Activated T-cell treated with anti-CD3 and anti-CD28 coated beads for 1 hour (primary cell): ENCODE data around the gene GMDS.
"Not testable (repeated sequence)": the region's sequence is repeated elsewhere in the genome, so short reads cannot be mapped to it uniquely, and the experiment has no call there.

Experiments
- DNase-seq: peaks from one replicate; pipeline ENCODE4 v3.0.0-alpha.2; 2020; ENCODE audit warnings: low read depth

The GMDS gene

DNA sequence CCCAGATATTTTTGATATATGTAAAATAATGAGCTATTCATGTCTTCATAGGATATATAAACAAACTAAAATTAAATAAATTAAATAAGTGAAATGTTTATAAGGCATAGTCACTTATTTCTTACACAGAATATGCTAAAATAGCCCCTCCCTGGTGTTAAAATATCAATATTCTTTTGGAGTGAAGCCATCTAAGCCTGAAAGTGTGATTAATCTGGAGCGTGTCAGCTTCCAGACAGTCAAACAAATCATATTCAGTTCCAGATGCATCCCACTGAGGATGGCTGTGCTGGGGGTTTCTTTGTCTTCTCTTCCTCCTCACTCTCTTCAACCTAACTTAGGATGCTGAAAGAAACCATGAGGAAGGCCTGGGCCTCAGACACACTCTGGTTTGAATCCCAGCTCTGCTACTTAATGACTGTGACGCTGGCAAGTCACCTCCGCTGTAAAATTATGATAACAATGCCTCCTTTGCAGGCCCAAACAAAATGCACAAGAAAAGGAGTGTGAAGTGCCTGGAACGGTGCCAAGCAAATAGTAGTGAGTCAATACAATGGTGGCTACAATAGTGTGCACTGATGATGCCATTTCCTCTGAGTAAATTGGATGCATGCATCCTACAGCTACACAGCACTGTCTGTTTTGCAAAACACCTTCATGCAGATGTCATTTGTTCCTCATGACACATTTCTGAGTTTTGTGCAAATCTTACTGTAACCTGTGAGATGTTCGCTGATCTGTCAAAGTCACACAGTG, 474.3 kb downstream of the GMDS start:
- no peak for DNase-seq

DNA sequence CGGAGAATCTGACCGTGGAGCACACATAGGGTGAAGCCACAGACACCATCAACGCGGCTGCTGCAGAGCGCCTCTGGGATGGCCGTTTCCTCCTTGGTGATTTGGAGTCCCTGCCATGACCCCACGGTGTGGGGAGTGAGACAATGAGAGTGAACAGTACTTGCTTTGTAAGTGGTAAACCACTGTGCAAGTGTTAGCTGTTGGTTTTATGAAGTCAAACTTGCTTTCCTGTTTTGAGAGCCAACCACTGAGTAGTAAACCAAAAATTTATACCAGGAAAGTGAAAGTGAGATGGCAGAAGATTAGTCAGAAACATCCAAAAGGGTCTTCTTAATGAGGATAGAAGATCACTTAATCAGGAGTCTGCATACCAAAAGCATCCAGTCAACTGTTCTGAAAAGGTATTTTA, 475.0 kb downstream of the GMDS start:
- DNase-seq, result peak; percentile 8

DNA sequence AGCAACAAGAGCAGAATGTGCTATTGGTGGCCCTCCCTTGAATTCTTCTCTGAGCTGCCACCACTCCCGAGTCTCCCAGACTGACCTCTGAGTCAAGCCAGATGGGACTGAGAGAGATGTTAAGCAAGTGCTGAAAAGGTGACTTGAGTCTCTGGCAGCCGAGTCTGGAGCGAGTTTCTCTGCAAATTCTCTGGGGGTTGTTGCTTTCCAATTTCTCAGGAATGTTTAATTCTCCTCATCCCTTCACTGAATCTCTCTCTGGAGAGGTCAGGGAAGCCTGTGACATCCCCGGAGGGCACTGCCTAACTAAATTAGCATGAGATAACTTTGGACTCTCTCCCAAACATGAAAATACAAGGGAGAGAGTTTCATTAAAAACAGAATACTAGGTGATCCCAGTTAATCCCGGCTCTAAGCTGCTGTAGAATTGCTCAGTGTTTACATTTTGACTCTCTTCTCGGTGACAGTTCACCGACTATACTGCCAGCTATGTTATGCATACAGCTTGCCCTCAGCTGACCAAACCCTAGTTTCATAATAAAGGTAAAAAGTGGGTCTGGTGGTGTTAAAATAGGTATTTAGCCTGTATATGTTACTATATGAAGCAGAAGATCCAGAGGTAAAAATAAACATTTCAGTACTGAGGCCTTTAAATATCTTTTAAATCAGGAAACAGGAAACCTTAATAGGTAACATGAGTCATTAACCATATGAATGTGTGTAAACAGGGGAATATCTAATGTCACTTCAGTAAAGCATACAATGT, 477.7 kb downstream of the GMDS start:
- no peak for DNase-seq

DNA sequence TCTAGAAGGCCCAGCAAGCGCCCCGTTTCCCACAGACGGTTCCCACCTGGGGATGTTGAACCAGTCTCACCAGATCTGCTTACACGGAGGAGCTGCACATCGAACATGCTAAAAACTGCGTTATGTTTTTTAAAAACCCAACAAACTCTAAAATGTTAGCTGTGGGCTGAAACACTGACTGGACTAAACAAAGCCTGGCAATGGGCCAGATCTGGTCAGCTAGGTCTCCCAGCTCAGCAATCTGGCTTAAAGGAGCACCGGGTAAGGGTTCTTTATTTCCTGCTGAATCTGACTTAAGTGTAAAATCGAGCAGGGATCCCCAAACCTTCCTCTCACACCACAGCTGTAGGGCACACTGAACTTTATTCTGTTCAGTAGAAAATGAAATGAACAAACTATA, 478.8 kb downstream of the GMDS start:
- DNase-seq, result no peak

DNA sequence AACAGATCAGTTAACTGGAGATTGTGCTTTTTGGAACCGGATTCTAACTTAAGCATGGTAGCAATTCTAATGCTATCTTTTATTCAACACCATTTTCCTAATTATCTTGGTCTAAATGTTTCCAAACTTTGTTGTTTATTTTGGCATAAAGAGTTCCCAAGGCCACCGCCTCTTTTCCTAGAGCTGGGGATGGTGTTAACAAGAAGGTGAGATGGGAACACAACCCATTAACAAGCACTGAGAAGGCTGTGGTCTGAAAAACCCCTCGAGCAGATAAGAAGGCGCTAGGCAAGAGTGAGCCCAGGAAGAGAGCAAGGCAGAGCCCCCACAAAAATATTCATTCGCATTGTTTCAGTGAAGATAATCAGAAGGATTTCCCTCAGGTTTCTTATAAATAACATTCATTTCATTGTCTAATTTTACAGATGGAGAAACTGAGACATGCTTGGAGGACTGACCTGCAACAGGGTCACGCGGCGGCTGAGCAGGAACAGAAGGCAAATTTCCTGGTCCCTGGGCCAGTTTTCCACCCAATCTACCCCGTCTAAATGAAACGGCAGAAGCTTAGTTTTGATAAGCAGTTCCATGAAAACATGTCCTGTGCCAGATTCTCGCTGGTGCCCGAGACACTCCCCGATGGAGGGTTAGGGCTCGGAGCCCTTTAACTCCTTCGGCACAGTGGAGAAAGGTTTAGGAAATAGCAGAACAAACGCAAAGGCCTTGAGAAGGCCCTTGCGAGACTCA, 480.1 kb downstream of the GMDS start:
- DNase-seq, result no peak

DNA sequence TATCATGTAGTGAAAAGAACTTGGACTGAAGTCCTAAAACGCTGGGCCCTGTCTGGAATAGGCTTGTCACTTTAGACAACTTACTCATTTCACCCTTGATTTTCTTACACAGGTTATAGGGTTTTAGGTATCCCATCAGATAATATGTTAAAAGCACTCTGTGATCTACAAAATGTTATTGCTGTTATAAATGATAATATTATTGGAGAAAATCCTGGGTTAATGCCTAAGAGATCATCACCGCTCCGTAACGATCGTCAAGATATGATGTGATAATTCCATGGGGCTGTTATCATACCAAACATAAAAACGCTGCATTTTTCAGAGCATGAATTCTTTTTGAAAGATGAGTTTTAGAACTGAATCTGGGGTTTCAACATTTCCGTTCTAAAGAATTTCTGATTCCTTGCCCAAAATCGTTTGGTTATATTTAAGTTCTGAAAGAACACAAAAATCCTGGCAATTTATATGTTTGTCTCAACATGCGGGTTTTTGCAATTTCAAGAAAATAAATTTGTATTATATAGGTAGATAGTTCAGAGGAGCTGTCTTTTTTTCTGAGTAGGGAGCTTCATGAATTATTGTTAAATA, 480.9 kb downstream of the GMDS start:
- DNase-seq, result no peak

DNA sequence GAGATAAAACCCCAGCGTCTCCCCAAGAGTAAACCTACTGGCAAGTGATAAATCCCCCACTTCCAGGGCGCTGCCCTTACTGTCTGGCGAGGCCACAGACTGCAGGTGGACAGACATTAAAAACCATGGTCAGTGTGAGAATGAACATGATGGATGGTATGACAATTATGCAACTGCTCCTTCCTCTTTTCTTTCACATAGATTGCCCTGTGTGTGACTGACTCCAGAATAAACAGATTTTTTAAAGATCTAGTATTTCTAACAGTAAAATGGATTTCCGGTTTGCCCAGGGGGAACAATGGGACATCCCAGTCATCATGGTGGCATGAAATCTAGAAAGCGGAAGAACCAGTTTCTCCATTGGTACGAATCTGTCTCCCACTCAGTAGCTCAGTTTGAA, 482.0 kb downstream of the GMDS start:
- DNase-seq, result no peak

DNA sequence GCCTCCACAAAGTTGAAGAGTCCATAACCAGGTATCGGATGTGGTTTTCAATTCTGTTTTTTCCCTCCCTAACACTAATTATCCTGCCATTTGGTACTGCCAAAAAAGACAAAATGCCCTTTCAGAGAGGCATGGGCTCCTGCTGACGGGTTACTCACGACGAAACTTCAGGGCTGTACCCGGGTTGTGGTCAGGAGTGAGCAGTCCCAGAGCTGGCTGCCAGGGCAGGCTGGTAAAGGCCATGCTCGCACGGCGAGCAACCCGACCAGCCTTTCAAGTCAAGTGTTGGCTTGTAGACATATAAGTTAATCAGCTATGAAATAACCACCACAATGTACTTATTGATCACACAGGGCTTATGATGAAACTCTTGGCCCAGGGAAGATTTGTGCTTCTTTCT, 483.2 kb downstream of the GMDS start:
- DNase-seq, result no peak

DNA sequence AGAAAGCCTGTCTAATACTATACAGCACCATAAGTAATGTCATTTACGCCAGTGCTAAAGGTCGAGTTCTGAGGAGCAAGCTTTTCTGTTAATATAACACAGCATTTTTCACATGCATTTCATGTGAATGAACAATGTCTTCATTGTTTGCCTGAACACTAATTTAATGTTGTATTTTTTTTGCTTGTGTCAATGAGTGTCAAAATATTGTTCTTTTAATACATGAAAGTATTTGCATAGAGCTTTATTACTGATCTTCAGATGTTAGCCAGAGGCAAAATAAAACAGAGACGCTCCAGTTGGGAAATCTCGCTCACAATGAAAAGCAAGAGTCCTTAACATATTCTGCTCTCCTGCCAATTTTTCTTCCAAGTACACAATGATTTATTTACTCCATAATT, 483.9 kb downstream of the GMDS start:
- no peak for DNase-seq

DNA sequence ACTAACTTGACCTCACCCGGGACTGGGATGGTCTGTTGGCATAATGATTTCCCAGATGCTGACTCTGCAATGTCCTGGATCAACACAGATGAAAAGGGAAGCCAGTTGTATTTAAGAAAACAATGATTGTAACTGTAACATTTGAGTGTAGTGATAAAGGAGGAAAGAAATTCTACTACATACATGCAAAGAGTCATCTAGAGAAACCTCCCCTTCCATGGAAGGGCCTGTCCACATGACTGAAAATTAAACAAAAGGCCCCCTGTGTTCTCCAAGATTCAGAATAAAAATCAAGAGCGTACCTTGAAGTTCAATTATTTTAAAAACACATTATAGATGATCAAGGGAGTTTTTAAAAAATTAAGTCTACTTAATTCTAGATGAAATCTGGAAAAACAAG, 484.5 kb downstream of the GMDS start:
- no peak for DNase-seq

DNA sequence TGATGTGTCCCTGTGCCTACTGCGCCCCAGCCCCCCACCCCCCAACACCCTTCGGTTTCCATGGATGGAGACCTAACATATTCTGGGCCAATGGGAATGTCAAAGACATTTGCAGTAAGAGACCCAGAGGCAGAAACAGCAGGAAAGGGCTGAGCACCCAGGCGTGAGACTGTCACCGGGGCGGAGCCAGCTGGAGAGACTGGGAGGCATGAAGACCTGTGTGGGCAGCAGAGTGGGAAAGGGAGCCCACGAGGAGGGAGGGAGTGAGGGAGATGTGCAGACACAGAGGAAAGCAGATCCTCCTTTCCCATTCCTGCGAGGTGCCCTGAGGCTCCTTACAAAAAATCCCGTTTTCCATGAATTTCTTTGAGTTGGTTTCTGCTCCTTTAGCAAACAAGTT, 485.5 kb downstream of the GMDS start:
- DNase-seq, result no peak

DNA sequence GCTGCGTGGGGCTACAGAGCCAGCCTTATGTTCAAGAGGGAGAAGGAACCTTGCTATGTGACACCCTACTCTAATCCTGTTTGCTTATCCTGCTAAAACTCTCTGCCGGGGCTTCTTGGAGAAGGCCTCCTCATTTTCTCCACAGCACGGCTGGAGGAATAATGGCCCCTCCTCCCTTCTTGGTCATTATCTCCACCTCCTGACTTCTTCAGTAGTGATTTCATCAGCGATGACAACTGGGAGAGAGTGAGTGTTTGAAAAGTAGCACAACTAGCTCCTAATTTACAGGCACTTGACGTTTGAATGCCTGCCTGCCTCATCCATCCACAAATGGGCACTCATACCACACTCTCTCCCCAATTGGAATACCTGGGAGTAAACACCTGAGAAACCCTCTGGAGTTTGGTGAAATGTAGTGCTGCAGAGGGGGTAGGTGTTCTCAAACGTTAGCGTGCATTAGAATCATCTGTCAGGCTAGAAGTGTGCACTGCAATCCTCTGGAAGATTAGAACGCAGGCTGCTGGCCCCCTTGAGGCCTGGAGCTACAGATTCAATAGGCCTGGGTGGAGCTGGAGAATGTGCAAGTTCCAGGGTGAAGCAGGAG, 487.2 kb downstream of the GMDS start:
- DNase-seq, result no peak

DNA sequence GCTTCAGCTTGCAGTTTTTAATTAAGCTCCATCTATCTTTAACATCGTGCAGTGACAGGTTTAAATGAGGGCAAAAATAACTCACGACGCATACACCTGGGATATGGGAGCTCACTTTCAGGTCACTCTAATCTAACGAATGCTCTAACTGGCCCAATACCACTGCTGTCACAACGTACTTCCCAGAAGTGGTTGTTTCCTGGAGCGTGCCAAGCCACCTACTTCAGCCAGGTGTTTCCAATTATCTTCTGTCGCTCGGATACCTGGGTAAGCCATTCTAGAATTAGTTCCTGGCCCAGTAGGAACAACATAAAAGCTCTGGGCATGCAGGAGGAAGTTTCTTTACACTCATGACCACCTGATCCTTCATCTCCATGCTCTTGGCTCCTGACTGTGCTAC, 488.3 kb downstream of the GMDS start:
- DNase-seq, result no peak

DNA sequence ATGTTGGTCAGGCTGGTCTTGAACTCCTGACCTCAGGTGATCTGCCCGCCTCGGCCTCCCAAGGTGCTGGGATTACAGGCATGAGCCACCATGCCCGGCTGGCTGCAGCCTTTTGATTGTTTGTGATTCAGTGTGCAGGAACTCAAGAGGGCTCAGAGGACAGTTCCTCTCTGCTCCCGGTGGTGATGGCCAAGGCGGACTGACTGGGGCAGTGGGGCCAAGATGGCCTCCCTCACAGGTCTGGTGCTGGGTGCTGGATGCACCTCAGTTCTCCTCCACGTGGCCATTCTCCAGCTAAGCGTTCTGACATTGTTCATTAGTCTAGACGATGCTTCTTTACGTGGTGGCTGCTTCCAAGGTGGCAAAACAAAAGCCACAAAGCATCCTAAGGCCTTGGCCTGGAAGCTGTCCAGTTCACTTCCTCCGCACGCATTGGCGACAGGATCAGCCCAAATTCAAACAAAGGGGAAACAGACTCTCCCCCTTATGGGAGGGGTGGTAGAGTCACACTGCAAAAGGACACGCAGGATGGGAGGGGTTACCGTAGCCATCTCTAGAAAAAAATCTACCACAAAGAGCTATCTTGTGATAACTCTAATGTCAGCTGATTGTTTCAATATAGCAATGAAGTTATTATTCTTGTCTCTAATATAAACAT, 488.8 kb downstream of the GMDS start:
- DNase-seq, result no peak

DNA sequence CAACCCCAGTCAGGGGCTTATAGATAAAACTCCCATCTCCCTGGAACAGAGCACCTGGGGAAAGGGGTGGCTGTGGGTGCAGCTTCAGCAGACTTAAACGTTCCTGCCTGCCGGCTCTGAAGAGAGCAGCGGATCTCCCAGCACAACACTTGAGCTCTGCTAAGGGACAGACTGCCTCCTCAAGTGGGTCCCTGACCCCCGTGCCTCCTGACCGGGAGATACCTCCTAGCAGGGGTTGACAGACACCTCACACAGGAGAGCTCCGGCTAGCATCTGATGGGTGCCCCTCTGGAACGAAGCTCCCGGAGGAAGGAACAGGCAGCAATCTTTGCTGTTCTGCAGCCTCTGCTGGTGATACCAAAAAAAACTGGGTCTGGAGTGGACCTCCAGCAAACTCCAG, 494.3 kb downstream of the GMDS start:
- not testable (repeated sequence) for DNase-seq

DNA sequence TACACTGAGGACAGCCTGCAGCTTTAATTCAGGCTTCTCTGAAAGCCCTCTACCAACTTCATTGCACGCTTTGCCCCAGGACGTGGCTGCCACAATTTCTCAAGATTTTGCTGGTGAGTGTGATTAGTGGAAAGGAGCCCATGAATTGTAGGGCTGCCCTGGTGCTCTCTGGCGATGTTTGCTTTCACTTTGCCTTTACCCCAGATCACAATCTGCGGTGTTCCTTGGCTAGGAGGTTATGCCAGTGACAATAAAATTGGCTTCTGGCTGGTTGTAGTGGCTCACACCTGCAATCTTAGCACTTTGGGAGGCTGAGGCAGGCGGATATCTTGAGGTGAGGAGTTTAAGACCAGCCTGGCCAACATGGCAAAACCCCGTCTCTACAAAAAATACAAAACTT, 496.4 kb downstream of the GMDS start:
- DNase-seq, result no peak

DNA sequence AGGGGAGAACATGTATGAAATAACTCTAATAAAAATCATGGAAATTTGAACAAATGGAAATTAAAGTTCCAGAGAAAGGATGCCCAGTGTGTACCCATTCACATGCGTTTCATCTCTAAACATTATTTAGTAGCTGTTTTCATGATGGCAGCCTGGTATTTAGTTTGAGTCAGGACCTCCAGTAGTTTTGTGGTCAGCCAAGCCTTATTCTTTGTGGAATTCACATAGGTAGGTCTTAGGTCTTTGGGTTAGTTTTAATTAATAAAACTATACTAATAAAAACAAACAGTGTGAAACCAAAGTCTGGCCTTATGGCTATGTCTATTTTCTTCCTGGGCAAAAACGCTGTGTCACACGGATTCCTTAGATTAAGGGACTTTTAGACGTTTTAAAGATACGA, 497.9 kb downstream of the GMDS start:
- DNase-seq, result no peak

DNA sequence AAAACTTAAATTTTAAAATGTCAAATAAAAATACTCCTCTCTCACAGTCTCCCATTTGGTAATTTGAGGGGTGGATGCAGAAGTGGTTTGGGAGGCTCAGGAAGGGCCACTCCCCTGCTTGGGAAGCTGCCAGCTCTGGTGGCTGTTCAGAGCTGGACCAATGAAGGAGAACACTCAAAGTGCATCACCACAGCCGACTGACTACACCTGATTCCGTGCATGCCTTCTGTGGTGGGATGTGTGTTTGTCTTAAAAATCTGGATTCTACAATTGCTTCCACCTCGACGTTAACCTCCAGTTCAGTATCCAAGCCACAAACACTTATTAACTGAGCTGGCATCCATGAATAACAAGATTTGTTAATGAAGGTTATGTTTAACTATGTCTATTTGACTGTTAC, 498.4 kb downstream of the GMDS start:
- no peak for DNase-seq

DNA sequence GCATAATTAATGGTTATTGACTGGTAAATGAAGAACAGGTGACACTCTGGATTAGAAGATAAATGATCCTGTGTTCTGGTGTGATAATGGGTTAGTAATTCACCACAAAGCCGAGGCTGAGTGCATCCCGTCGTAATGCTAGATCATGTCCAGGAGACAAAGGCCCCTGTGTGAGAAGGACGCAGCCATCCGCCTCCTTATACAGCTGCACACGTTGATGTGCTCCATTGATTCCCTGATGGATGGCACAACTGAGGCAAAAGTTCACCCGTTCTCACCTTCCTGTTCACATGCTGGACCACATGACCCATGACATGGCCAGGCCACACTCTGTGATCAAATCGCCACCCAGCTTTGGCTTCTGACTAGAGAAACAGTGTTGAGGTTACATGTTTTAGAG, 499.6 kb downstream of the GMDS start:
- DNase-seq, result no peak

DNA sequence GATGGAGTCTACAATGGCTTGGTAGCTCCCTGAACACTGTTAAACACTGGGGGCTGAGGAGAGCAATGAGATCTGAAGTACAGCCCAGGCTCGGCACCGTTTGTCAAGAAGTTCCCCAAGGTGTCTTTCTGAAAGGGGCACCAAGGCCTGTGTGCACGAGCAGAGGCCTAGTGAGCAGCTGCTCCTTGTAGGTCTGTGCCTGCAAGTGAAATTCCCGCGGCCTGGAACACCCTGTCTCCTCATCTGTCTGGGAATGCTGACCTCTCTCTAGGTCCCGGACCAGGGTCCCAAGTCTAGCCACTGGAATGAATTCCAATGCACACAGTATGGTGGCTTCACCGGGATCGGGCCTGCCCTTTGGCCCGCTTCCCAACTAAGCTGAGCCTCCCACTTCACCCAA, 500.9 kb downstream of the GMDS start:
- no peak for DNase-seq

DNA sequence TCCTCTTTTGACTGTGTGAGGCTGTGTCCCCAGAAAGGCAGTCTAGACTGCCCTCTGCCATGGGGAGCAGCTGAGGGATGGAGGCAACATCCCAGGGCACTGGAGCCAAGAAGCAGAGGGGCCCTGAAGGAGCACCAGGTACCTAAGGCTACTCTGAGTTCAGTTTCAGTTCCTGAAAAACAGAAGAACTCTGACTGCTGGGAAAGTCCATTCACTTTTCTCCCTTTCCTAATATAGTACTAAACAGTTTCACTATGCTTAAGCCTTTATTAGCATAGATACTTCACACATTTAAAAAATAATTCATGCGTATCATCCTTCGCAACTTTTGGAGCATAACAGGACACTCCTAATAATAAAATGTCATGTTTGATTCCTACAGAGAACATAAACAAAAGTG, 505.7 kb downstream of the GMDS start:
- no peak for DNase-seq

DNA sequence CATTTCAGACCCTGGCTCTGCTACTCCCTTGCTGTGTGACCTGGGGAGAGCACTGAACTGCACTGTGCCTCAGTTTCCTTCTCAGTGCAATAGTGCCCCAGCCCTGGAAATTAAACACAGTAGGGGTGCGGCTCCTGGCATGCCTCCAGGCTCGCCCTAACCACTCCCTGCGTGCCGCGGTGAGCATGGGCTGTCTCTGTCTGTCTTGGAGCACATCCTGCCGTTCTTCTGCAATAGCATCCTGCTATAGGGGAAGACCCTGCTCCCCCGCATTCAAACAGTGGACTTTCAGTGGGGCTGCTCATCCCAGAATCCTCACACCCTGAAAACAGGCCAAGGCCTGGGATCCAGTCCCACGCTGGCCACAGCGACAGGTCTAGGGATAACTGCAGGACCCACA, 506.2 kb downstream of the GMDS start:
- DNase-seq, result no peak
